Heart right ventricle (tissue), 16 donors: ENCODE measurements around the gene VIPR2. TPM values are rescaled to one million over a fixed set of nuclear protein-coding genes. Genes with fewer than 3 reads are reported as not detected.

Experiments used
- ATAC-seq, 8 donors: fragments of 200-7000 bp; cut with Tn5 transposase; one replicate each; pipeline ENCODE4 v1.9.1; 2020; ENCODE audit warnings: mild to moderate bottlenecking in 8 of 8, moderate library complexity in 8 of 8, moderate number of reproducible peaks in 1 of 8
- DNase-seq, 2 donors: peaks; one replicate each; pipeline ENCODE4 v3.0.0-alpha.2; 2020
- H3K27ac ChIP-seq, 10 donors: fragments of 200-600 bp; sonication (generic) in 2 of 10; one replicate each; pipeline versions ENCODE4 v1.5.0 to v1.8.0; 2020 to 2022; ENCODE audit warnings: mild to moderate bottlenecking in 3 of 10
- H3K27me3 ChIP-seq, 7 donors: fragments of 200-600 bp; one replicate each; pipeline ENCODE4 v1.8.0; 2021 to 2022; ENCODE audit warnings: mild to moderate bottlenecking in 2 of 7
- H3K36me3 ChIP-seq, 9 donors: fragments of 200-600 bp; sonication (generic) in 1 of 9; one replicate each; pipeline versions ENCODE4 v1.5.0 to v1.8.0; 2020 to 2022; ENCODE audit warnings: mild to moderate bottlenecking in 2 of 9
- H3K4me1 ChIP-seq, 9 donors: fragments of 200-600 bp; sonication (generic) in 1 of 9; one replicate each; pipeline versions ENCODE4 v1.5.0 to v1.8.0; 2020 to 2022; ENCODE audit warnings: mild to moderate bottlenecking in 4 of 9
- H3K4me3 ChIP-seq, 10 donors: fragments of 200-600 bp; sonication (generic) in 2 of 10; one replicate each; pipeline versions ENCODE4 v1.5.0 to v1.8.0; 2020 to 2022; ENCODE audit warnings: mild to moderate bottlenecking in 7 of 10, moderate library complexity in 2 of 10
- H3K9me3 ChIP-seq, 11 donors: fragments of 200-600 bp in 10 of 11; sonication (generic) in 2 of 11; one replicate each; pipeline versions ENCODE4 v1.5.0 to v1.8.0; 2013 to 2022; ENCODE audit warnings: mild to moderate bottlenecking in 2 of 11, control low read depth in 1 of 11, moderate library complexity in 1 of 11
- CTCF ChIP-seq, 9 donors: fragments of 200-600 bp; sonication (generic) in 2 of 9; IDR thresholded peaks; one replicate each; pipeline versions ENCODE4 v1.5.0 to v1.8.0; 2021 to 2022; ENCODE audit warnings: antibody characterized with exemption in 9 of 9, mild to moderate bottlenecking in 5 of 9, moderate library complexity in 1 of 9
- WGBS, 2 donors: extraction: QIAGEN DNeasy Blood & Tissue Kit; methylation state at CpG; one replicate each; pipeline ENCODE4 v1.1.7; 2013; ENCODE audit warnings: inconsistent platforms in 1 of 2; 5-methylcytosine and 5-hydroxymethylcytosine counted together
- intact Hi-C, 10 donors: fragments of 100-400 bp; cut with DNase I; formaldehyde crosslinking; loops; one replicate each; pipeline versions ENCODE4 v1.11.1 to v1.14.2; 2022
- polyA plus RNA-seq, 2 donors: library from polyadenylated mRNA; stranded (reverse); fragments of 200-250 nt; gene quantifications; one replicate each; pipeline ENCODE4 v1.2.3, GENCODE V29; 2013
- total RNA-seq, 10 donors: library from RNA; stranded (reverse); fragmentation: NEBNext Ultra II Directional in 3 of 10; extraction: Animal tissue kit (Norgen Biotek cat#: 25700) in 3 of 10; gene quantifications; one replicate each; pipeline versions ENCODE4 v1.2.1 to v1.2.4, GENCODE V29; 2021 to 2023
- donor health status: Arrhythmogenic right ventricular cardiomyopathy.
- donor health status: ischemic (EF 13 %, LVEDD 7.1; RV severe dilation, severe dysfunction).
- donor health status: healthy with polysubstance abuse.
- donor health status: DM: no; HTN: yes; CAD: no.
- donor health status: DM: no; HTN: no; CAD: no.
- donor health status: ischemic (EF 25% LVEDD 6.9; RV normal size, moderate dysfunction).
- donor health status: ischemic (EF 25% LVEDD 5.7; RV mildly dilated, moderate dysfunction).
- donor health status: healthy.
- donor health status: DM: yes; HTN: yes; CAD: no.
- donor health status: Ischemic cardiomyopathy.
- donor health status: ischemic (EF 35%, LVEDD 5.7; RV mildly dilated, moderate dysfunction).
- donor health status: nonischemic (EF 11% LVEDD 7.7; RV severe dilation, severe dysfunction).
- donor health status: DM: yes; HTN: yes; CAD: no.
- donor health status: PGD.
- donor health status: ischemic (EF 29% LVEDD 5.4; RV normal size, mild dysfunction).
- donor health status: nonischemic (EF 23%, LVEDD 6.1; RV moderate dilation, normal function).

Gene VIPR2
- total and polyA plus RNA-seq, 12 donors: 3.0 to 30.6 (median 19.1) TPM

DNA sequence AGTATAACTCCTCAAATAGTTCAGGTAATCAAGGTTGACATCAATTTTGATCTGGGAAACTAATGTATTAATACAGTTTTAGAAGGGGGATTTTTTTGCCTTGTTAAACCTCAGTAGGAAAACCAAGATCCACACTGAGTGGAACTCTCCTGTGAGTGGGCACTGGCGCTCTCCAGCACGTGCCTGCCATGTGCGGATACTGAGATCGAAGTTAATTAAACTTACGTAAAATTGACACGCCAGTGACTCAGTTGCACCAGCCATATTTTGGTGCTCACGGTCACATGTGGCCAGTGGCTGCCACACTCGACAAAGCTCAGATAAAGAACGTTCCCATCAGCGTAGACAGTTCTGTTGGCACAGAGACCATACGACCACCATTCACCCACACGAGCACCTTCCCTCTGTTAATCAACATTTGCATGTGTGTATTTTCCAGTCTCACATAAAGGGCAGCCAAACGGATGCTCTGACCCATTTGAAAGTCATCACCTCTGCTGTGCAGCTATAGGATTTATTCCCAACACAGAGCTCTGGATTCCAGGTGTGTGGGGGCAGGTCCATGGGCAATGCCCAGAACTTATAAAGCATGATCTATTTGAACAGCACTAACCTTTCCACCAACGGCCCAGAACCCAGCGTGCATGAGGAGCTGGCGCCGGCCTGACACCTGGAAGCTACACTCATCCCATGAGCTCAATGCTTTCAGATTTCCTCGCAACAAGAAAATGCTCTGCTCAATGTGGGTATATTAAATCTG, 77.7 kb downstream of the VIPR2 start:
- H3K27me3 ChIP-seq: no peaks in the 10 kb centered on the region
- no peaks in the 10 kb centered on the region for H3K36me3 ChIP-seq
- no peak overlapping the region for H3K4me3 ChIP-seq
- no peak for TF ChIP-seq CTCF (IDR thresholded peaks at IDR 0.05)
- ATAC-seq (no peak), DNase-seq (no peak)
- H3K9me3 ChIP-seq: no peaks in the 10 kb centered on the region
- H3K4me1 ChIP-seq: peaks cover 6 to 64% (median 36%) of the 10 kb centered on the region in 9 donors
- peak overlapping the region in 9 of 10 donors; percentile 47 to 91 (median 79) for H3K27ac ChIP-seq
- 87 to 94% methylated on average over 18 of the region's 18 CpGs for WGBS, 2 donors
- intact Hi-C loops: no loop called here

GRCh38 chr7:159065852-159066480, 78.7 kb downstream of the VIPR2 start:
- TF ChIP-seq CTCF (IDR thresholded peaks at IDR 0.05): no peak
- Histone ChIP-seq H3K4me3 (no peak overlapping the region), H3K36me3 (no peaks in the 10 kb centered on the region), H3K27me3 (no peaks in the 10 kb centered on the region), H3K27ac (peak overlapping the region in 7 of 10 donors; percentile 39 to 77 (median 66)), H3K9me3 (no peaks in the 10 kb centered on the region), H3K4me1 (peaks cover 6 to 59% (median 34%) of the 10 kb centered on the region in 9 donors)
- intact Hi-C loops: no loop called here
- DNase-seq (no peak), ATAC-seq (no peak)
- WGBS, 2 donors: 90 to 93% methylated on average over 26 of the region's 26 CpGs

DNA sequence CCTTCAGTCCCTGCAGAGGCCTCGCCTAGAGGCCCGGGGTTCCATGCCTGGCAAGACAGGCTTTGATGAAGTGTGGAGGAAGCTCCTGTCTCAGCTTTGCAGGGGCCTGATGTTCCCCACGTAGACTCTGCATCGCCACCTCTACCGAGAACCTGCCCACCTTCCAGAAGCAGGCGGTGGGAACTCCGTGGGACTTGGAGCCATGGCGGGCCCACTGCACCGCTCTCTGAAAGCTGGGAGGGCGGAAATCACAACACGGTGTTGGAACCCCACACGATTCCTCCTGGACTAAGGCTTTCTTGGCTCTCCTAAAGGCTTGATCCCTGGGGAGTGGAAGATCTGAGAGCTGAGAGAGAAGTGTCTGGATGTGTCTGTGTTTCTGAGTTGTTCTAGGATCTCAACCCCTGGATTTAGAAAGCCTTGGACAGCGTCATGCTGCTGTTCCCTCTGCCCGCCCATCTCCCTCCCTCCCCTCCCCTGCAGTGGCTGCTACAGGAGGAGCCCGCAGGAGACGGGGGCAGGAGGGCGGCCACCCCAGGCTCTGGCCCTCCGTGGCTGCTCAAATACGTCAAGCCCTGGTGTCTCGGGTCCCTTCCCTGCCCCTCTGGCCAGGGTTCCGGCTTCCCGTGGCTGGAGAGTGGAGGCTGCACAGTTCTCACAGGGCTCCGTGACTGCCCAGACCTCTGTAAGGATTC, 79.7 kb downstream of the VIPR2 start:
- H3K27me3 ChIP-seq: peaks cover 0 to 4% (median 0%) of the 10 kb centered on the region in 7 donors
- no peaks in the 10 kb centered on the region for H3K9me3 ChIP-seq
- DNase-seq (peak; percentile 58 to 70), ATAC-seq (peak; percentile 48 to 69 (median 62))
- WGBS, 2 donors: 69 to 76% methylated on average over 23 of the region's 23 CpGs
- peak overlapping the region in 8 of 10 donors; percentile 39 to 77 (median 62) for H3K27ac ChIP-seq
- H3K4me3 ChIP-seq: no peak overlapping the region
- no peaks in the 10 kb centered on the region for H3K36me3 ChIP-seq
- intact Hi-C loops: no loop called here
- H3K4me1 ChIP-seq: peaks cover 2 to 49% (median 27%) of the 10 kb centered on the region in 9 donors
- TF ChIP-seq CTCF (IDR thresholded peaks at IDR 0.05): no peak

GRCh38 chr7:159064121-159064815, 80.4 kb downstream of the VIPR2 start:
- intact Hi-C loops: no loop called here
- Histone ChIP-seq H3K4me1 (peaks cover 0 to 42% (median 24%) of the 10 kb centered on the region in 9 donors), H3K9me3 (no peaks in the 10 kb centered on the region), H3K36me3 (no peaks in the 10 kb centered on the region), H3K27me3 (peaks cover 0 to 4% (median 0%) of the 10 kb centered on the region in 7 donors), H3K27ac (peak overlapping the region in 8 of 10 donors; percentile 39 to 77 (median 62)), H3K4me3 (no peak overlapping the region)
- TF ChIP-seq CTCF (IDR thresholded peaks at IDR 0.05): no peak
- DNase-seq (no peak), ATAC-seq (peak in 2 of 8 donors; percentile 1 to 12)
- 89 to 91% methylated on average over 48 of the region's 48 CpGs for WGBS, 2 donors
